CD4-positive, alpha-beta T cell treated with Interferon alpha-2 for 1 hour (primary cell): ENCODE results near the gene FLT3LG.

ENCODE experiments used
- DNase-seq, 2 donors: peaks; one replicate each; pipeline ENCODE4 v3.0.0-alpha.2; 2020 to 2022

The FLT3LG gene, protein sequence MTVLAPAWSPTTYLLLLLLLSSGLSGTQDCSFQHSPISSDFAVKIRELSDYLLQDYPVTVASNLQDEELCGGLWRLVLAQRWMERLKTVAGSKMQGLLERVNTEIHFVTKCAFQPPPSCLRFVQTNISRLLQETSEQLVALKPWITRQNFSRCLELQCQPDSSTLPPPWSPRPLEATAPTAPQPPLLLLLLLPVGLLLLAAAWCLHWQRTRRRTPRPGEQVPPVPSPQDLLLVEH

DNA sequence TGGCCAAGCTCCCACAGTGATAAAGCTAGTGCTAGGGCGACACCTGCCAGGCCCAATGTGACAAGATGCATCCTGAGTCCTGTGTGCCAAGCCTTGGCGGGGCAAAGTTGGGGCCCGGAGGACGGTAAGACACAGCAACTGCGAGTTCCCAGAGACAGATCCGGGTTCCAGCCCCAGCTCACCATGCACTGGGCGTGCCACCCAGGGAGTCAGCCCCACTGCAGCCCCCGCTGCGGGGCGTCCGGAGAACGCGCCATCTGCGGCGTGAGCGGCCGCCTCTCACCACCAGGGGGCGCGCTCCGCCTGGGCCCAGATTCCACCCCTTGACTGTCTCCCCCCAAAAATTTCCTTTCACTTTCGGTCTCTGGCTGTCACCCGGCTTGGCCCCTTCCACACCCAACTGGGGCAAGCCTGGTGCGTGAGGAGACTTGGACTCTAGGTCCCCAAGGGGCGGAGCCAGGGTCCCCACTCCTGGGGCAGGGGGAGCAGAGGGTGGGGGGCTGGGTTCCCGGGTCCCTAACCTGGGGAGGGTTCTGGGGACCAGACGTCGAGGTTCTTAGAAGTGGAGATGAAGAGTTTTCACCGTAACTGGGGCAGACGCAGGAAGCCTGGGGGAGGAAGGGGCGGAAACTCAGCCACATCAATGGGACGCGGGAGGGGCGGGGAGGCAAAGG lies at the start of gene FLT3LG:
Gene FLT3LG (plus strand): TSS at position 348 of the 674 bp plus-strand sequence. CDS start 425 bp downstream, outside the sequence.
- DNase-seq = peak; percentile 94 to 96

GRCh38 chr19:49425178-49425577 lies 48.8 kb upstream of the FLT3LG start, which contains the start of gene GFY:
TSS of gene GFY (plus strand) at chr19:49425388. CDS start at chr19:49426431, 1,043 bp downstream.
- DNase-seq = no peak

DNA sequence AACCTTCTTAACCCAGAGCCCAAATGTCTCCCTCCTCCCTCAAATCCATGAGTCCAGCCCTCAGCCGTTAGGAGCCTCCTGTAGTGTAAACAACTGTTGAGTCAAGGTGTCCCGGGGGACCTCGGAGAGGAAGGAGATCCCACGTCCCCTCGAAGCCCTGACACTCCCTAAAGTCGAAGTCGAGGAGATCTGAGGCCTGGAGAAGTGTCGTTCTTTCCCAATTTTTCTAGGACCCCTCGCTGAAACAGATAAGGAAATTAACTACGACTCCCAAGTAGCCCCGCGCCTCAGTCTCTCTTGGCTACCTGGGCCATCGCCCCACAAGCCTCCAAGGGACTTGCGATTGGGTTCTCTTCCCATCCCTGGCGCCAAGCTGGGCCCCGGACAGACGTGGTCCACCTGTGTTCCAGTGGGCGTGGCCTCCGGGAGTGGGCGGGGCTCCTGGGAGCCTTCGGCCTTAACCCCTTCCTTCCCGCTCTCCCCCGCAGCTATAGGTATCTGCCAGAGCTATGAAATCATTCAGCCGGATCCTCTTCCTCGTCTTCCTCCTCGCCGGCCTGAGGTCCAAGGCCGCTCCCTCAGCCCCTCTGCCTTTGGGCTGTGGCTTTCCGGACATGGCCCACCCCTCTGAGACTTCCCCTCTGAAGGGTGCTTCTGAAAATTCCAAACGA lies 48.0 kb upstream of the FLT3LG start:
- no peak for DNase-seq

DNA sequence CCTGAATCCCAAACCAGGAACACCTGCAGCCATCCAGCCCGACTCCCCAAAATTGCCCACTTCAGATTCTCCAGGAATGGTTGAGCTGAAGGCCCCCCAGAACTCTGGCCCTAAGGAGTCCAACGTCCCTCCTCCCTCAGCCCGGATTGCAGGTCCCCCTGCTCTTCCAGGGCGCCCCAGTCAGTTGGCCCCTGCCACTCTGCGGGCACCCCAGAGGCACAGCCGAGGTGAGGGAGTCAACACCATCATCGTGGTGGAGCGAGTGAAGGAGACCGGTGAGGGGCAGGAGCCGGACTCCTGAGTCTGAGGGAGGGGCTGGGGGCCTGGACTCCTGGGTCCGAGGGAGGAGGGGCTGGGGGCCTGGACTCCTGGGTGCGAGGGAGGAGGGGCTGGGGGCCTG lies 46.7 kb upstream of the FLT3LG start:
- DNase-seq = no peak

GRCh38 chr19:49427855-49428546 lies 46.0 kb upstream of the FLT3LG start:
- peak in 1 of 2 donors; percentile 36 for DNase-seq

DNA sequence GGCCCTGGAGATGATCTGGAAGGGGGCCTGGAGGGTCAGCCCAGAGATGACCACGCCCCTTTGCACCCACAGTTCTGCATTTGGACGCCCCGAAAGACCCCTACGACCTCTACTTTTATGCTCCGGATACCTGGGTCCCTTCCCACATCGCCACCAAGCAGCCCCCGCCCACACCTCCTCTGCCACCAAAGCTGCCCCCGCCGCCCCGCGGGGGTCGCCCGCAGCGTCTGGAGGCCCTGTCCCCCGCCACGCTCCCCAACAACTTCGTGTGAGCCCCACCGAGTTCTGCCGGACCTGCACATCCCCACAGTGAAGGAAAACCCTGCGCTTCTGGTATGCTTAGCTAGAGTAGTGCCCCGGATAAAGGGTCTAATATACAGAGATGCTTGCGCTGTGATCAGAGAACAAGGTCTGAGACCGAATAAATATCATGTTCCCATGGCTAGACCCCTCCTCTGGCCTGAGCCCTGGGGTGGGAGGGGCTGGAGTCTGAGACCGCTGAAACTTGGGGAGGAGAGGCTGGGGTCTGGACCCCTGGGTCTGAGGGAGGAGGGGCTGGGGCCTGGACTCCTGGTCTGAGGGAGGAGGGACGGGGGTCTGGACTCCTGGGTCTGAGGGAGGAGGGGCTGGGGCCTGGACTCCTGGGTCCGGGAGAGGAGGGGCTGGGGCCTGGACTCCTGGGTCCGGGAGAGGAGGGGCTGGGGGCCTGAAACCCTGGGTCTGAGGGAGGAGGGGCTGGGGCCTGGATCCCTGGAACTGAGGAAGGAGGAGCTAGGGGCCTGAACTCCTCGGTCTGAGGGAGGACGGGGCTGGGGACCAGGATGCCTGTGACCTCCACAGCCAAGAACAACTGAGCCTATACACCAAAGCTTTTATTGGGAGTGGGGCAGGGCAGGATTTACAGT lies 45.2 kb upstream of the FLT3LG start:
- DNase-seq = no peak

DNA sequence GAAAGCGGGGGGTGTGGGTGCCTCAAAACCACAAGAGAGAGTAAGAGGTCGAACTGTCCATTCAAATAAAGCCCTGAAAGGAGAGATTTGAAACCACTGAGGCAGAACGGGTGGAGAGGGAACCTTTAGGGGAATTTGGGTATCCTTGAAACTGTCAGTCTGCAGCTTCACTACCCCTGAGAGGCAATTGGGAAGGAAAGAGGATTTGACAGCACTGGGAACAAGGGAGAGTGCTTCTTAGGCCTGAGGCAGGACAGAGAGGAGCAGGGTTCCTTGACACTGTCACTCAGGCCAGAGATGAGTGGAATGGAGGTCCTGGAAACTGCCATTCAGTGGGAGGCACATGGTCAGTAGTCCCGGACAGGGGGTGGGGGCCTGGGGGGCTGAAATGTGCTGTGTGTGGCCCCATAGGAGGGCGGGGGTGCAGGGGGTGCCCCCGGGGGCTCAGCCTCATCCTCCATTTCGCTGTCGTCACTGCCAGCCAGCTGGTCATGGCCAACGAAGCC lies 43.8 kb upstream of the FLT3LG start:
- DNase-seq = no peak

GRCh38 chr19:49430678-49431329 lies 43.2 kb upstream of the FLT3LG start:
- DNase-seq = peak; percentile 19 to 43

- peak; percentile 24 to 39 for DNase-seq
Observed at GRCh38 chr19:49431330-49431749, 42.7 kb upstream of the FLT3LG start.

DNA sequence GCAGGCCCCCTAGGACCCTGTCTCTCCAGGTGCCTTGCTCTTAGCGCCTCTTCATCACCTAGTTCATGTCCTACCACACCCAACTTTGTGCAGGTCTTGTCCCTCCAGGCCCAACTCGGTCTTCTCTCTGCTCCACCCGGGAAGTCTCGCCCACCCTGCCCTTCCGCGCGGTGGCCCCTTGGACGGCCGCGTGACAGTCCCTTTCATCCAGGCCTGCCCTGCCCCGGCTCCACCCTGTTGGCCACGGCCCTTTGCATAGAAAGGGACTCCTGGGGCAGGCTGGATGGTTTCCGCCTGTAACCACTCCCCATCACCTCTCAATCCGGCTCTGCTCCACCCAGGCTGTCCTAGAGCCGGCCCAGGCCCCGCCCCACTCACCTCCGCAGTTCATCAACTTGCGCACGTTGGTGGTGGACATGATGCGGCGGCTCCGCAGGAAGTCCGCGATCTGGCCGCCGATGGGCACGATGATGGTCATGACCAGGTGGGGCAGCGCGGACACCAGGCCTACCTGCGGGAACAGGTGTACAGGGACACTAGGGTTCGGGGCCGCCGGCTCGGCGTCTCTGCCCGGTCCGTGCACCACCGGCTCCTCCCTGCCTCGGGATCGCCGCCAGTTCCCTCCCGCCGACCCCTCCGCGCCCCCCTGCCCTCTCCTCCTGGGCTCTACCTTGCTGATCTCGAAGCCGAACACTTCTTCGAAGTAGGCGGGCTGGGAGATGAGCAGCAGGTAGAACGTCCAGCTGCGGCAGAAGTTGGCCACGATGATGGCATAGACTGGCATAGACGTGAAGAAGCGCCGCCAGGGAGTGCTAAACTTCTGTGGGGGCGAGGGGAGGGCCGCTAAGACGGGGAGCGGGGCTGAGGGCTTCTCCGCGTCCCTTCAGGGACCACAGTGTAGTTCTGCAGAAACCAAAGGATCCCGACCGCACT lies 41.6 kb upstream of the FLT3LG start:
- peak in 1 of 2 donors; percentile 49 for DNase-seq

- DNase-seq = no peak
Observed at GRCh38 chr19:49433240-49433901, 40.6 kb upstream of the FLT3LG start.

DNA sequence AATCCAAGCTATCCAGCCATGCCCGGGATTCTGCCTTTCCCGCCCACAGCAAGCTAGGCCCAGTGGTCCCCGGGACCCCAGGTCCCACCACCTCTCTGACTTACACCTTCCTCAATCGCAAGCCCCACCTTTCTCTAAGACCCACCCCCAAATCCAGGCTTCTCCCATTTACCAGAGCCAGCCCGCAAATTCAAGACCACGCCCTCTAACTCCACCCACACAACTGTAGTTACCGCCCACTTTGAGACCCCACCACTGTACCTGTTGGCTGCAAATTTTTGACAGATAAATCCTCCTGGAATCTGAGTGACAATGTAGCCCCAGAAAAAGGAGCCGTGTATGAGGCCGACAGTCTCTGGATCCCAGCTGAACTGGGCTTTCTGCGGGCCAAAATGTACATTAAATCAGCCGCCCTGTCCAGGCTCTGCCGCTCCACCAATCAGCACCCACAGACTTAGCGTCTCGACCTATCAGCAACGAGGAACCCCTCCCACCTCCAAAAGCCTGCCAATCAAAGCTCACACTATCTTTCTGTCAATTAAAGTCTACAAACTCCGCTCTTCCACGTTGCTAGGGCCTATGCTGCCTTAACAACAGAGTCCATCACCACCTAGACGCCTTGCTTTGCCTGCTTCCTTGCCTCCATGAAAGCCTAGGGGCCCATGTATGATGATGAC lies 39.0 kb upstream of the FLT3LG start:
- no peak for DNase-seq

DNA sequence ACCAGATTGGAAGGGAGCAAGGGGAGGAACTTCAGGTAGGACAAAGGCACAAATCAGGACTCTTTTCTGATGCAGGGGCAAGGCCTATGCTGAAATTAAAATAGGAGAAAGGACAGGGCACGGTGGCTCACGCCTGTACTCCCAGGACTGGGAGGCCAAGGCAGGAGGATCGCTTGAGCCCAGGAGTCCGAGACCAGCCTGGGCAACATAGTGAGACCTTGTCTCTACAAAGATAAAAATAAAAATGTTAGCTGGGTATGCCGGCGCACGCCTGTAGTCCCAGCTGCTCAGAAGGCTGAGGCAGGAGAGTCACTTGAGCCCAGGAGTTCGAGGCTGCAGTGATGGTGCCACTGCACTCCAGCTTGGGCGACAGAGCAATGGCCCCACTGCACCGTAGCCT lies 38.3 kb upstream of the FLT3LG start:
- no peak for DNase-seq

DNA sequence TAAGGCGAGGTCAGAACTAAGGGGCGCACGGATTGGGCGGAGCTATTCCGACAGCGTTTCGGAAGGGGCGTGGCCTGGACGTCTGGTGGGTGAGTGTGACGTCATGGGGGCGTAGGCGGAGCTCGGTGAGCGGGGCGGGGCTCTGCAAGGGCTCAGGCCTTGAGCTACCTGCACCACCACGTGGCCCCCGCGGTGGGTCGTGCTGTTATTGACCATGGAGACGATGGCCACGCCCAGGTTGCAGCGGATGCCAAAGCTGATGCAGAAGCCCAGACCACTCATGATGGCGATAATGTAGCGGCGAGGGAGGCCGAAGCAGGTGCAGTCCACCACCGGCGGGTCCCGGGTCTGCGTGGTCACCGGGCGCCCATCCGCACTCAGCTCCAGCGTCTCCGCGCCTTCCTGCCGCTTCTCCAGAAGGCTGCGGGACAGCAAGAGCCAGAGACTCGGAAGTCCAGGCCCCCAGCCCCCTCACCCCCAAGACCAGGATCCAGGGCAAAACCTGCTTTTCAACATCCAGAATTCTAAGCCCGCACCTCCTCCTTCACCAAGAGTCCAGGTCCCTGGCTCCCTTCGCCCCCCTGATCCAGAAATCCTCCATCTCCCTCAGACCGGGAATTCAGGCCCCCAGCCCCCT lies 37.5 kb upstream of the FLT3LG start:
- peak; percentile 55 to 63 for DNase-seq

DNA sequence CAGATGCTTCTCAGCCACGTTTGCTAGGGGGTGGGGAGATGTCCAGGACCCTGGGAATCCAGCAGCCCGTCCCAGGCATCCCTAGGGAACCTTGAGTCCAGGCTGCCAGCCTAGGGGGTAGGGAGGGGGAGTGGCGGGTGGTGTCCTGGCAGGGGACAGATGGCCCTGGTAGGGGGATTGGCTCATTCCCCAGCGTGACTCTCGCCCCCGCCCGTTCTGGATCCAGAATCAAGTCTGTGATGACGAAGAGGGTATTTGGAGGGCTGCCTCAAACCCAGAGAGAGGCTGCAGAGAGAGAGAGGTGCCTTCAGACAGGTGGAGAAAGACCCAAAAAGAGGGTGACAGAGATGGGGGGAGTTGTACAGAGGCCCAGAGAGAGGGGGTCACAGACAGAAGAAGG lies 36.8 kb upstream of the FLT3LG start:
- DNase-seq = no peak

DNA sequence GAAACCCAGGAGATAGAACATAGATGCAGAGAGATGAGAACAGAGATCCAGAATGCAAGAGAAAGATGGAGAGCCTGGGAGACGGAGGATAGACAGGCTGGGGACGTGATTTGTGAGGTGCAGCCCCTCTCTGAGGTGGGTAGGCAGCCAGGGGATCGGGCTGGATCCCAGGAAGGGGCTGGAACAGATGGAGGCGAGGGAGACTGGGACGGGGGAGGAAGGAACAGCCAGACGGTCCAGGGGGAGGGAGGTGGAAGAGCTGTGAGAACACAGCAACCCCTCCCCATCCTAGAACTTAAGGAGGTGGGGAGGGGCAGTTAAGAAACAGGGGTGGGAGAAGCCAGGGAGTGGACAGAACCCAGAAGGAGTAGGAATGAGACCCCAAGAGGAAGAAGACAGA lies 35.8 kb upstream of the FLT3LG start:
- no peak for DNase-seq

DNA sequence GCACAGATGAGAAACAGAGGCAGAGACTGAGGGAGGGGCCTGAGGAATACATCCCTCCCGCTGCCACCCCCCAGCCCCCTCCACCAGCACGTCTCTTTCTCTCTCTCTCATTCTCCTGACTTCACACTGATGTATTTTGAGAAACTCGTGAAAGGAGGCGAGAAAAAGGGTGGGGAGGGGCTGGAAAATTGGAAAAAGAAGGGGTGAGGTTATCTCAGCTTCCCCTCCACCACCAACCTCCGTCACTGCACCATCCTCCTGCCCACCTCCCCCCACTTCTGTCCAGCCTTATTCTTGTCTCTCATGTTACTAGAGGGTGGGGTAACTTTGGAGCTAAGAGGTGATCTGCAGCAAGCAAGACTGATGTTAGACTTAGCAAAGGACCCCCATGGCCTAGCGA lies 34.2 kb upstream of the FLT3LG start:
- no peak for DNase-seq

- DNase-seq = no peak
Observed at GRCh38 chr19:49440439-49441209, 33.4 kb upstream of the FLT3LG start.
